Right lobe of liver (tissue), 6 donors: ENCODE data around the gene EXOC8. TPM values are rescaled to one million over a fixed set of nuclear protein-coding genes. Genes with fewer than 3 reads are reported as not detected.

Experiments used
- ATAC-seq, 4 donors: fragments of 200-7000 bp; cut with Tn5 transposase; one replicate each; pipeline ENCODE4 v1.9.1; 2020; ENCODE audit warnings: mild to moderate bottlenecking in 4 of 4, moderate library complexity in 4 of 4
- DNase-seq, 3 donors: peaks; one replicate each; pipeline ENCODE4 v3.0.0-alpha.2; 2020
- H3K27ac ChIP-seq, 3 donors: fragments of 200-600 bp; one replicate each; pipeline ENCODE4 v1.8.0; 2022
- H3K27me3 ChIP-seq, 2 donors: fragments of 200-600 bp; one replicate each; pipeline ENCODE4 v1.8.0; 2022
- H3K36me3 ChIP-seq, 4 donors: fragments of 200-600 bp; sonication (generic) in 1 of 4; one replicate each; pipeline versions ENCODE4 v1.5.1 to v1.8.0; 2017 to 2022; ENCODE audit warnings: control low read depth in 1 of 4
- H3K4me1 ChIP-seq, 4 donors: fragments of 200-600 bp; sonication (generic) in 1 of 4; one replicate each; pipeline versions ENCODE4 v1.5.1 to v1.8.0; 2017 to 2022; ENCODE audit warnings: control low read depth in 1 of 4
- H3K4me3 ChIP-seq, 3 donors: fragments of 200-600 bp; one replicate each; pipeline ENCODE4 v1.8.0; 2022
- H3K9me3 ChIP-seq, 4 donors: fragments of 200-600 bp; sonication (generic) in 1 of 4; one replicate each; pipeline versions ENCODE4 v1.5.1 to v1.8.0; 2017 to 2022; ENCODE audit warnings: control low read depth in 1 of 4
- CTCF ChIP-seq, 4 donors: fragments of 200-600 bp in 3 of 4; fragments of 450-650 bp in 1 of 4; IDR thresholded peaks; one replicate each; pipeline versions ENCODE4 v1.5.1 to v1.8.0; 2016 to 2022; ENCODE audit warnings: antibody characterized with exemption in 4 of 4, mild to moderate bottlenecking in 2 of 4
- POLR2A ChIP-seq: fragments of 450-650 bp; IDR thresholded peaks from one replicate; pipeline ENCODE4 v1.6.1; 2017; ENCODE audit warnings: antibody characterized with exemption, mild to moderate bottlenecking
- WGBS: methylation state at CpG from one replicate; pipeline ENCODE4 v1.1.6; 2018; ENCODE audit warnings: low coverage, low lambda C conversion rate; ENCODE audit not compliant: insufficient coverage; ENCODE audit errors: missing lambda C conversion rate; 5-methylcytosine and 5-hydroxymethylcytosine counted together
- intact Hi-C, 2 donors: fragments of 100-400 bp; cut with DNase I; formaldehyde crosslinking; loops; one replicate each; pipeline versions ENCODE4 v1.11.2 to v1.14.1; 2022
- total RNA-seq, 6 experiments: library from RNA; depleted of rRNA in 2 of 6; stranded (reverse); fragments of >200 nt in 2 of 6; fragmentation: NEBNext Ultra II Directional in 3 of 6; extraction: Animal tissue kit (Norgen Biotek cat#: 25700) in 3 of 6; gene quantifications; one replicate each; pipeline versions ENCODE4 v1.1.0 to v1.2.4, GENCODE V29; 2016 to 2023
- donor health status: DM: no; HTN: yes; CAD: no.
- donor health status: DM: no; HTN: no; CAD: no.
- donor health status: DM: no; HTN: no; CAD: no.
- donor health status: DM: no; HTN: yes; CAD: no.
- donor health status: DM: no; HTN: yes; CAD: no.

The EXOC8 gene
- total RNA-seq, 6 experiments from 2014 or later: 5.7 to 7.8 (median 6.8) TPM

- WGBS: 82% methylated on average over 3 of the region's 4 CpGs
- Histone ChIP-seq H3K4me1 (no peaks in the 10 kb centered on the region), H3K4me3 (no peak overlapping the region), H3K36me3 (no peaks in the 10 kb centered on the region), H3K9me3 (no peaks in the 10 kb centered on the region), H3K27ac (no peak overlapping the region), H3K27me3 (no peaks in the 10 kb centered on the region)
- TF ChIP-seq POLR2A (no peak), CTCF (IDR thresholded peaks at IDR 0.05) (no peak)
- intact Hi-C loops: no loop called here
- DNase-seq (peak in 1 of 3 donors; percentile 12), ATAC-seq (no peak)
Measured at GRCh38 chr1:231313661-231314060, 24.0 kb downstream of the EXOC8 start.

GRCh38 chr1:231312432-231312788, 25.2 kb downstream of the EXOC8 start:
- DNase-seq (peak in 1 of 3 donors; percentile 24), ATAC-seq (no peak)
- WGBS: 88% methylated on average over 3 of the region's 5 CpGs
- H3K27me3 ChIP-seq: no peaks in the 10 kb centered on the region
- H3K36me3 ChIP-seq: no peaks in the 10 kb centered on the region
- intact Hi-C loops: no loop called here
- H3K9me3 ChIP-seq: no peaks in the 10 kb centered on the region
- H3K27ac ChIP-seq: no peak overlapping the region
- no peak overlapping the region for H3K4me3 ChIP-seq
- no peaks in the 10 kb centered on the region for H3K4me1 ChIP-seq
- TF ChIP-seq CTCF (IDR thresholded peaks at IDR 0.05) (no peak), POLR2A (no peak)

DNA sequence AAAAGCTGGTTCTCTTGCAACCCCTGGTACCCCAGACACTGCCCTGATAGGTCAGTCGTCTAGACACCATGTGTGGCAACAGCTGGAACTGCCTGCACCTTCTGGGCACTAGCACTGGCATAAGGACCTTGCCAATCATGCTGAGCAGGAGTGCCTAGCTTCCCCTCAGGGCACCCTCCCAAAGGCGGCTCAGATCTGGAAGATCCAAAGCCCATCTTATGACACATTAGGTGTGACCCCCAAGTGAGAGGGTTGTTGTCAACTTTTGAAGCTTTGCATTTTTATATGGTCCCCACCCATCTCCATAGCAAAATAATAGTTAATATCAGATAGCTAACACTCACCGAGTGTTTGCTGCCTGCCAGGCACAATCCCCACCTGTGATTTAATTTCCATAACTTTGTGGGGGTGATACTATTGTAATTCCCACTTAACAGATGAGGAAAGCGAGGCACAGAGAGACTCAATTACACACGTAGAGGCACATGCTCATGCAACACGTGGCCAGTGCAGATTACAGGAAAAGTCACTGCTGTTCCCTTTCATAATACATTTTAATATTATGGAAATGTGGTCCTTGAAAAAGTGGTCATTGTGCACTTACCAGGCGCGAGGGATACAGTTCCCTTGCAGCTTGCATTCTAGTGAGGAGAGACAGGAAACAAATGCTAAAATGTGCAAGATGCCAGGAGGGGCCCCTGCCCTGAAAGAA, 25.8 kb downstream of the EXOC8 start:
- H3K36me3 ChIP-seq: no peaks in the 10 kb centered on the region
- TF ChIP-seq POLR2A: no peak
- TF ChIP-seq CTCF (IDR thresholded peaks at IDR 0.05): no peak
- no peaks in the 10 kb centered on the region for H3K4me1 ChIP-seq
- no peaks in the 10 kb centered on the region for H3K27me3 ChIP-seq
- H3K27ac ChIP-seq: no peak overlapping the region
- WGBS: 72% methylated on average over 7 of the region's 8 CpGs
- H3K4me3 ChIP-seq: no peak overlapping the region
- no peaks in the 10 kb centered on the region for H3K9me3 ChIP-seq
- peak in 1 of 3 donors; percentile 18 for DNase-seq
- intact Hi-C loops: no loop called here
- no peak for ATAC-seq

- Histone ChIP-seq H3K36me3 (no peaks in the 10 kb centered on the region), H3K27ac (no peak overlapping the region), H3K27me3 (no peaks in the 10 kb centered on the region), H3K4me3 (no peak overlapping the region), H3K9me3 (no peaks in the 10 kb centered on the region), H3K4me1 (no peaks in the 10 kb centered on the region)
- intact Hi-C loops: no loop called here
- no peak for ATAC-seq
- TF ChIP-seq POLR2A: no peak
- TF ChIP-seq CTCF (IDR thresholded peaks at IDR 0.05): no peak
- peak in 1 of 3 donors; percentile 36 for DNase-seq
- 79% methylated on average over 4 of the region's 10 CpGs for WGBS
Measured at GRCh38 chr1:231310391-231310934, 27.2 kb downstream of the EXOC8 start.
